SU-DHL-6 (cell line): Measurements from ENCODE around the gene PRSS12.

Experiments
- H2AFZ ChIP-seq: fragments of 200-600 bp; sonication (generic); 2 replicates; pipeline ENCODE4 v1.6.1; 2014; ENCODE audit warnings: low read depth, mild to moderate bottlenecking, moderate library complexity, mixed read lengths, antibody characterized with exemption, low read length; ENCODE audit not compliant: severe bottlenecking
- H3F3A ChIP-seq: fragments of 200-600 bp; shearing (Covaris generic); 2 replicates; pipeline ENCODE4 v1.6.0; 2016; ENCODE audit warnings: antibody characterized with exemption, mild to moderate bottlenecking; ENCODE audit not compliant: insufficient read depth
- H3K27ac ChIP-seq: fragments of 200-600 bp; sonication (generic); 2 replicates; pipeline ENCODE4 v1.5.1; 2016; ENCODE audit warnings: low read depth, mild to moderate bottlenecking, low read length, moderate library complexity, mixed read lengths
- H3K27me3 ChIP-seq: fragments of 200-600 bp; sonication (generic), shearing (Covaris generic); 2 replicates; pipeline ENCODE4 v1.6.0; 2014; ENCODE audit warnings: mild to moderate bottlenecking, low read length
- H3K36me3 ChIP-seq: fragments of 200-600 bp; sonication (generic); 2 replicates; pipeline ENCODE4 v1.6.1; 2014; ENCODE audit warnings: mild to moderate bottlenecking, low read length, mixed read lengths
- H3K4me2 ChIP-seq: fragments of 300-600, 200-600 bp; shearing (Covaris generic), sonication (generic); 2 replicates; pipeline ENCODE4 v1.6.0; 2014; ENCODE audit warnings: low read length, low read depth, mild to moderate bottlenecking; ENCODE audit not compliant: poor library complexity, severe bottlenecking
- H3K4me3 ChIP-seq: fragments of 200-600 bp; sonication (generic); 2 replicates; pipeline ENCODE4 v1.5.1; 2014; ENCODE audit warnings: antibody characterized with exemption, low read length, mild to moderate bottlenecking, mixed read lengths; ENCODE audit not compliant: insufficient read depth, poor library complexity, severe bottlenecking
- H3K79me2 ChIP-seq: fragments of 200-600 bp; sonication (generic); 2 replicates; pipeline ENCODE4 v1.6.1; 2014; ENCODE audit warnings: mild to moderate bottlenecking, low read length, moderate library complexity; ENCODE audit not compliant: insufficient read depth
- H3K9ac ChIP-seq: fragments of 200-600 bp; sonication (generic); 2 replicates; pipeline ENCODE4 v1.7.0; 2014; ENCODE audit warnings: mild to moderate bottlenecking, low read length
- H3K9me2 ChIP-seq: fragments of 200-600 bp; sonication (generic); replicated peaks from 2 replicates; pipeline ENCODE4 v1.6.1; 2014; ENCODE audit warnings: low read length; ENCODE audit not compliant: insufficient read depth
- H3K9me3 ChIP-seq: fragments of 200-600 bp; sonication (generic); 2 replicates; pipeline ENCODE4 v1.6.1; 2014; ENCODE audit warnings: low read length, mixed read lengths; ENCODE audit not compliant: insufficient read depth
- H4K20me1 ChIP-seq: fragments of 200-600 bp; sonication (generic); 2 replicates; pipeline ENCODE4 v1.6.1; 2014; ENCODE audit warnings: low read depth, mild to moderate bottlenecking, antibody characterized with exemption, low read length, moderate library complexity, mixed read lengths
- EZH2phosphoT487 ChIP-seq: fragments of 200-600 bp; sonication (generic), shearing (Covaris generic); conservative IDR thresholded peaks from 2 replicates; pipeline ENCODE4 v1.6.1; 2018; ENCODE audit warnings: mild to moderate bottlenecking, antibody characterized with exemption, low read length, moderate library complexity, mixed read lengths
- TF ChIP-seq, protein P1 (sequence below): fragments of 200-600 bp; sonication (generic); IDR thresholded peaks from one replicate; pipeline ENCODE4 v1.5.1; 2017; ENCODE audit warnings: antibody characterized with exemption, mild to moderate bottlenecking, low read length, moderate library complexity; ENCODE audit not compliant: insufficient read depth, poor library complexity, severe bottlenecking

Gene PRSS12

DNA sequence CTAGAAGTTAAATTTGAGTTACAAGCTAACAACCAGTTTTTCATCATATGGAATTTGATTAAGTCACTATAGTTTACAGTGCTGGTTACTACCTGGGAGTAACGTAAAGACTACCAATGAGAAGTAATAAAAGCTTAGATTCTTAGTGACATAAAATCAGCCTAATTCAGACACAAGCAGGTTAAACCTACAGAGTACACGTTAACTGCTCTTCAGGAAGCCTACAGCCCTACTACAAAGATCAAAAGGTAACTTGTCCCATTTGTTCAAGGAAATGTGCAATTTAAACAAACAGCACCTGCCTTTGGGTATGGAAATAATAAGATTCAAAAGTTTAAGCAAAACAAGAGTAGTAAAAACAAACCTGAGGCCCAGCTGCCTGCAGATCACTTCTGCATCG is 21.5 kb downstream of the PRSS12 start:
- no peaks in the 10 kb centered on the region for H3K9me3 ChIP-seq
- no peak overlapping the region for H3K9ac ChIP-seq
- H3K27ac ChIP-seq = no peak overlapping the region
- H3K4me3 ChIP-seq = no peak overlapping the region
- H3K4me2 ChIP-seq = no peak overlapping the region
- no peaks in the 10 kb centered on the region for H3F3A ChIP-seq
- no peaks in the 10 kb centered on the region for H3K9me2 ChIP-seq
- no peaks in the 10 kb centered on the region for H3K27me3 ChIP-seq
- H4K20me1 ChIP-seq = no peaks in the 10 kb centered on the region
- TF ChIP-seq, protein P1, sequence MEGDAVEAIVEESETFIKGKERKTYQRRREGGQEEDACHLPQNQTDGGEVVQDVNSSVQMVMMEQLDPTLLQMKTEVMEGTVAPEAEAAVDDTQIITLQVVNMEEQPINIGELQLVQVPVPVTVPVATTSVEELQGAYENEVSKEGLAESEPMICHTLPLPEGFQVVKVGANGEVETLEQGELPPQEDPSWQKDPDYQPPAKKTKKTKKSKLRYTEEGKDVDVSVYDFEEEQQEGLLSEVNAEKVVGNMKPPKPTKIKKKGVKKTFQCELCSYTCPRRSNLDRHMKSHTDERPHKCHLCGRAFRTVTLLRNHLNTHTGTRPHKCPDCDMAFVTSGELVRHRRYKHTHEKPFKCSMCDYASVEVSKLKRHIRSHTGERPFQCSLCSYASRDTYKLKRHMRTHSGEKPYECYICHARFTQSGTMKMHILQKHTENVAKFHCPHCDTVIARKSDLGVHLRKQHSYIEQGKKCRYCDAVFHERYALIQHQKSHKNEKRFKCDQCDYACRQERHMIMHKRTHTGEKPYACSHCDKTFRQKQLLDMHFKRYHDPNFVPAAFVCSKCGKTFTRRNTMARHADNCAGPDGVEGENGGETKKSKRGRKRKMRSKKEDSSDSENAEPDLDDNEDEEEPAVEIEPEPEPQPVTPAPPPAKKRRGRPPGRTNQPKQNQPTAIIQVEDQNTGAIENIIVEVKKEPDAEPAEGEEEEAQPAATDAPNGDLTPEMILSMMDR = no peak
- TF ChIP-seq EZH2phosphoT487 = no peak
- H3K79me2 ChIP-seq = no peaks in the 10 kb centered on the region
- H3K36me3 ChIP-seq = no peaks in the 10 kb centered on the region
- H2AFZ ChIP-seq = no peak overlapping the region

DNA sequence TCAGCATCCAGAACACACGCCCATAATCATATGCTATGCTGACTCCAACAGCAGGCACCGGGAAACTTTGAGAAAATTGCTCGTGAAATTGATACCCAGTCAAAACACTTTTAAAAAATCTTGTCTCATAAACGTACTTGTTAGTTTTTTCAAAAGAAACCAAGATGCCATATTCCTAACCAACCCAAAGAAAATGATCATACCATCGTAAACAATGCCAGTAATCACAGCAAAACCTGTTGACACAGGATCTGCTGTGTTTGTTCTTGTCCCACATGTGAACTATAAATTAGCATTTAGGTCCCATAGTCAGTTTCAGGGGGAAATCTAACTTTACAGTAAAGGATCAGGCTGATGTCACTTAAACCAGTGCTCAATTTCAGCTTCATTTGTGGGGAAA is 23.0 kb downstream of the PRSS12 start:
- Histone ChIP-seq H3F3A (no peaks in the 10 kb centered on the region), H3K9me2 (no peaks in the 10 kb centered on the region), H3K4me2 (no peak overlapping the region), H3K27ac (no peak overlapping the region), H2AFZ (no peak overlapping the region), H3K9me3 (no peaks in the 10 kb centered on the region), H3K4me3 (no peak overlapping the region), H3K9ac (no peak overlapping the region), H3K36me3 (no peaks in the 10 kb centered on the region), H3K79me2 (no peaks in the 10 kb centered on the region), H4K20me1 (no peaks in the 10 kb centered on the region), H3K27me3 (no peaks in the 10 kb centered on the region)
- TF ChIP-seq EZH2phosphoT487 = no peak
- TF ChIP-seq, protein P1 = no peak

GRCh38 chr4:118327554-118328241 is 25.1 kb downstream of the PRSS12 start:
- Histone ChIP-seq H4K20me1 (no peaks in the 10 kb centered on the region), H3K36me3 (no peaks in the 10 kb centered on the region), H3K27ac (no peak overlapping the region), H3K4me2 (no peak overlapping the region), H3K9ac (no peak overlapping the region), H3K79me2 (no peaks in the 10 kb centered on the region), H3K27me3 (no peaks in the 10 kb centered on the region), H3K9me3 (no peaks in the 10 kb centered on the region), H3K4me3 (no peak overlapping the region), H3K9me2 (no peaks in the 10 kb centered on the region), H2AFZ (no peak overlapping the region), H3F3A (no peaks in the 10 kb centered on the region)
- TF ChIP-seq EZH2phosphoT487 = no peak
- TF ChIP-seq, protein P1 = no peak

DNA sequence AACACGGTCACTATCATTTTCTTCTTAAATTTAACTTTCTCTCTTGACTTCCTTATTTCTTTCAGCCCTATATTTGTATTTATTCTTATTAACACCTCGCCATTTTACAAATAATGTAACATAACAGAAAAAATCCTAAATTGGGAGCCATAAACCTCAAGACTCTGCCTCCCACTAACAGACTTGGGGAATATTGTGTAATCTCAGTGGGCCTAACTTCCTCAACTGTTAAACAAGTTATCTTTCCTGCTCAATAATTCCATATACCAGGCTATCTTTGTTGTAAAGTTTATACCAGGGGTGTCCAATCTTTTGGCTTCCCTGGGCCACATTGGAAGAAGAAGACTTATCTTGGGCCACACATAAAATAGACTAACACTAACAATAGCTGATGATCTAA is 26.2 kb downstream of the PRSS12 start:
- no peaks in the 10 kb centered on the region for H3K36me3 ChIP-seq
- H3K27me3 ChIP-seq = no peaks in the 10 kb centered on the region
- no peaks in the 10 kb centered on the region for H4K20me1 ChIP-seq
- H3K9me2 ChIP-seq = no peaks in the 10 kb centered on the region
- H3K4me3 ChIP-seq = no peak overlapping the region
- TF ChIP-seq EZH2phosphoT487 = no peak
- TF ChIP-seq, protein P1 = no peak
- H3F3A ChIP-seq = no peaks in the 10 kb centered on the region
- H3K27ac ChIP-seq = no peak overlapping the region
- no peak overlapping the region for H3K9ac ChIP-seq
- no peaks in the 10 kb centered on the region for H3K9me3 ChIP-seq
- H3K4me2 ChIP-seq = no peak overlapping the region
- H2AFZ ChIP-seq = no peak overlapping the region
- H3K79me2 ChIP-seq = no peaks in the 10 kb centered on the region
